GM21381 (cell line): Measurements from ENCODE around the gene FUT6.
A peak's percentile ranks its signal among the peaks of the same experiment; 100 is the strongest.

Source experiments
- ATAC-seq: cut with Tn5 transposase; IDR thresholded peaks from one replicate; pipeline ENCODE4 v1.9.1; 2021; ENCODE audit warnings: mild to moderate bottlenecking, moderate library complexity; ENCODE audit not compliant: unreplicated experiment

Gene FUT6

GRCh38 chr19:5828661-5829566 lies 10.6 kb downstream of the FUT6 start:
- ATAC-seq: no peak

GRCh38 chr19:5827891-5828660 lies 11.4 kb downstream of the FUT6 start:
- ATAC-seq: peak; percentile 65

GRCh38 chr19:5827342-5827890 lies 12.1 kb downstream of the FUT6 start:
- no peak for ATAC-seq

- ATAC-seq: no peak
Observed at GRCh38 chr19:5826531-5827341, 12.8 kb downstream of the FUT6 start.

- ATAC-seq: no peak
Observed at GRCh38 chr19:5825178-5825577, 14.3 kb downstream of the FUT6 start.

- no peak for ATAC-seq
Observed at GRCh38 chr19:5824751-5825150, 14.8 kb downstream of the FUT6 start.

GRCh38 chr19:5823579-5824281 lies 15.8 kb downstream of the FUT6 start:
- ATAC-seq: no peak

GRCh38 chr19:5822181-5822844 lies 17.2 kb downstream of the FUT6 start:
- ATAC-seq: no peak

GRCh38 chr19:5821521-5822180 lies 17.9 kb downstream of the FUT6 start:
- no peak for ATAC-seq

GRCh38 chr19:5820785-5821184 lies 18.7 kb downstream of the FUT6 start:
- ATAC-seq: no peak

GRCh38 chr19:5818594-5818993 lies 20.9 kb downstream of the FUT6 start:
- no peak for ATAC-seq

- no peak for ATAC-seq
Observed at GRCh38 chr19:5817218-5817617, 22.3 kb downstream of the FUT6 start.

GRCh38 chr19:5814852-5815246 lies 24.7 kb downstream of the FUT6 start:
- ATAC-seq: no peak

- no peak for ATAC-seq
Observed at GRCh38 chr19:5814123-5814851, 25.2 kb downstream of the FUT6 start.

- no peak for ATAC-seq
Observed at GRCh38 chr19:5811117-5811516, 28.4 kb downstream of the FUT6 start.

- ATAC-seq: no peak
Observed at GRCh38 chr19:5809469-5809868, 30.0 kb downstream of the FUT6 start.

- no peak for ATAC-seq
Observed at GRCh38 chr19:5809053-5809452, 30.4 kb downstream of the FUT6 start.

- ATAC-seq: no peak
Observed at GRCh38 chr19:5808120-5808816, 31.2 kb downstream of the FUT6 start.
